ENCODE results near the gene MAPKAPK3.

The MAPKAPK3 gene

DNA sequence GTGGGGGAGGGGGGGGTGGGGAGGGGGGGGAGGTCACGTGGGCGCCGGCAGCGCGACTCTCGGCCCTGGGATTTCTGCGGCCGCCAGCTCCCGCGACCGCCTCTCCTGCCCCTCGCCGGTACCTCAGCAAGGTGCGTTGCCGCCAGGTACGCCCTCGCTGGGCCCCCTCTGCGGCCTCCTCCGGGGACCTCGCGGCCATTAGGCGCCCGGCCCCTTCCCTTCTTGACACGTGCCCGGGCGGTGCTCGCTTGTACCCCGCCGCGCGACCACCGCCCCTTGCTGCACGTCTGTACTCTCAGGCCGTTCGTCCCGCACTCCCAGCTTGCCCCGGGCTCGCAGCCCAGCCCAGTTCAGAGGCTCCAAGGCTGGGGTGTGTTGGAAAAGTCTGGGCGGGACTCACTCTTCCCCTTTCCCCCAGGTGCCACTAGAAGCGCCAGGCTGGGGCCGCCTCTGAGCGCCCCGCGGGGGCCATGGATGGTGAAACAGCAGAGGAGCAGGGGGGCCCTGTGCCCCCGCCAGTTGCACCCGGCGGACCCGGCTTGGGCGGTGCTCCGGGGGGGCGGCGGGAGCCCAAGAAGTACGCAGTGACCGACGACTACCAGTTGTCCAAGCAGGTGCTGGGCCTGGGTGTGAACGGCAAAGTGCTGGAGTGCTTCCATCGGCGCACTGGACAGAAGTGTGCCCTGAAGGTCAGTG lies at the start of gene MAPKAPK3:
MAPKAPK3 (plus strand) TSS at position 56 of the 696 bp plus-strand sequence; CDS start at position 471, 415 bp downstream.
- no peak for DNase-seq

GRCh38 chr3:50567386-50568167 lies 49.4 kb upstream of the MAPKAPK3 start, which contains the start of gene C3orf18:
TSS of gene C3orf18 (minus strand) at chr3:50567747. CDS start at chr3:50565699, 2,048 bp downstream.
- peak; percentile 55 for DNase-seq

GRCh38 chr3:50568947-50569749 lies 47.8 kb upstream of the MAPKAPK3 start, which contains the start of gene HEMK1:
TSS of gene HEMK1 (plus strand) at chr3:50569522. CDS start at chr3:50571105, 1,583 bp downstream.
- DNase-seq: peak; percentile 76

GRCh38 chr3:50570508-50571279 lies 46.3 kb upstream of the MAPKAPK3 start:
- no peak for DNase-seq

- no peak for DNase-seq
Observed at GRCh38 chr3:50571486-50571885, 45.5 kb upstream of the MAPKAPK3 start.

DNA sequence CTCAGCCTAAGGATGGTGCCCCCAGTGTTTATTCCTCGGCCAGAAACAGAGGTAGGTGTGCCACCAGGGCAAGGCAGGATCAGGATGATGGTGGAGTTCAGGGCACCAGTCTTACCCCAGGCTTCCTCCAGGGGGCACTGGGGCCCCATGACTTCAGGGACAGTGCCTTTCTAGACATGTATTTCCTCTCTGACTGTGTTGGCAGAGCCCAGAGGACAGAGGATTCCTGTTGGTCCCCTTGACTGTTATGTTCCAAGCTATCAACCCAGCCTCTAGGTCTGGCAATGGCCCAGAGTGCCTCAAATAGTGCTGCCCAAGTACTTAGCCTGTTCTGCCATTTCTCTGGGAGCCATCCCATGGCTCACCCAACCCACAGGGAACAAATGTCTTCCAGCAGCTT lies 44.8 kb upstream of the MAPKAPK3 start:
- no peak for DNase-seq

GRCh38 chr3:50572801-50573371 lies 44.1 kb upstream of the MAPKAPK3 start:
- DNase-seq: no peak

- DNase-seq: no peak
Observed at GRCh38 chr3:50573566-50574443, 43.1 kb upstream of the MAPKAPK3 start.

DNA sequence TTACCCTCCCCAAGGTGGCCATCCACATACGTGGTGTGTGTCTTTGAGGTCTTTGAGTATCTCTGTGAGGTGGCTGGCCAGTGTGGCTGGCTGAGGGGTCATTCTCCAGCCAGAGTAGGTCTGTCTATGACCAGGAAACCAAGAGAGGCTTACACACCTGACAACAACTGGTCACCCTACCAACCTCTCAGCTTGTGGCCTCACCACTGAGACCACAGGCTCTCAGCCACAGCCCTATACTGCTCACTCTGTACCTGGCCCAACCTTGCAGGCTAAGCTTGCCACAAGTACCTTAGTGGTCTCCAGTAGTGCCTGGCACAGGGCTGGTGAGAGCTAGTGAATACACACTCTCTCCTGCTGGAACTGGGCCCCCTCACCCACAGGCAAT lies 42.5 kb upstream of the MAPKAPK3 start:
- DNase-seq: no peak

DNA sequence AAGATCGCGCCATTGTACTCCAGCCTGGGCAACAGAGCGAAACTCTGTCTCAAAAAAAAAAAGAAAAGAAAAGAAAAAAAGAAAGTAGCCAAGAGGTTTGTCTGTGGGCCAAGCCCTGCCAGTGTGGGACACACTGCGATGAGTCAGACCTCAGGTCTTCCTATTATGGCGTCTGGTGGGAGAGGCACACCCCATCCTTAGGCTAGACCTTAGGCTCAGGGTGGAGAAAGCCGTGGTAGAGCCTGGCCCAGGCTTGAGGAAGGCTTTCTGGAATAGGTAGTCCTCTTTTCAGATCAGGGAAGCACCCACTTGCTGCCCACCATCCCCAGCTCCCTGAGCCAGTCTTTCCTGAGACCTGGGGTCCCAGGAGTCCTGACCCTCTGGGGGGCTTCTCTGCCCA lies 41.6 kb upstream of the MAPKAPK3 start:
- no peak for DNase-seq

DNA sequence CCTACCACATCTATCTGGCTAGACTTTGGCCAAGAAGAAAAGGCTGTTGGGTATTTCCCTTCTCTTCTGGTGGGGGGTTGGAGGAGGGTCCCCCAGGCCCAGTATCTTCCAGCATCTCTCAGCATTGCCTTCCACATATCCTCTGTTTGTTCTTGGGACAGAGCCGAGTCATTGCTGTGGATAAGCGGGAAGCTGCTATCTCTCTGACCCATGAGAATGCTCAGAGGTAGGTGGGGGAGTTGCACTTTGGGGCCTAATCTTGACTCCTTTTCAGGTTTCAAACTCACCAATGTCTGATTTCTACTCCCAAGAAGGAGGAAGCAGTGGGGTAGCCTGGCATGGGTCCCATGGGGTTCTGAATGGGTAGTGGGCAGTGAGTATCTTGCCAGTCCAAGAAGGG lies 39.6 kb upstream of the MAPKAPK3 start:
- DNase-seq: no peak

GRCh38 chr3:50580683-50581458 lies 36.1 kb upstream of the MAPKAPK3 start:
- DNase-seq: no peak

DNA sequence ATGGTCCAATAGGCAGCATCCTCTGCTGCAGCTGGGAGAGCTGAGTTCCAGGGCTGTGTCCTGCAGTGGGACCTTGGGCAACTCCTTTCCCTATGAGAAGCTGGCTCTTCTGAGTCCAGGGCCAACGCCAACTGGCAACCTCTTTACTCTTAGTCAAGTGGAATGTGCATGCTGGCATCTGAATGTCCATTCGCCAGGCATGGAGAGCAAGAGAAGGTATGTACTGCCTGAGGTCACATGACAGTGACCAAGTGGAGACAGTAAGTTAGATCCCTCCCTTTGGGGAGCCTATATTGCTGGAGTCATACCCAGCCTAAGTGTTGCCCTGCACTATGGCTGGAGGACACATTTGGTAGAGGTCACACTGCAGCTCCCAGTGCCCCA lies 35.5 kb upstream of the MAPKAPK3 start:
- DNase-seq: no peak

- DNase-seq: no peak
Observed at GRCh38 chr3:50582083-50582482, 34.9 kb upstream of the MAPKAPK3 start.

GRCh38 chr3:50583897-50584296 lies 33.1 kb upstream of the MAPKAPK3 start:
- no peak for DNase-seq

DNA sequence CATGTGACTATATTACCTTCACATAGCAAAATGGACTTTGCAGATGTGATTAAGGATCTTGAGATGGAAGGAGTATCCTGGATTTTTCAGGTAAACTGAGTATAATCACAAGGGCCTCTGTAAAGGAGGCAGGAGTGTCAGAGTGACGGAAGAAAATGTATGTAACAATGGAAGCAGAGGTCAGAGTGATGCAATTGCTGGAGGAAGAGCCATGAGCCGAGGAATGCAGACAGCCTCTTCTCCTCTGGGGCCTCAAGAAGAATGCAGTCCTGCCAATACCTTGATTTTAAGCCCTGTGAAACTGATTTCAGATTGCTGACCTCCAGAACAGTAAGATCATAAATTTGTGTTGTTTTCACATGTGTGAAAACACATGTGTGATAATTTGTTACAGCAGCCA lies 32.6 kb upstream of the MAPKAPK3 start:
- no peak for DNase-seq

GRCh38 chr3:50585919-50586762 lies 30.8 kb upstream of the MAPKAPK3 start:
- no peak for DNase-seq

GRCh38 chr3:50586763-50587070 lies 30.2 kb upstream of the MAPKAPK3 start:
- DNase-seq: no peak

GRCh38 chr3:50587373-50587772 lies 29.6 kb upstream of the MAPKAPK3 start:
- DNase-seq: no peak
